H1 (cell line): ENCODE data around the gene LYSET. TPM values are rescaled to one million over a fixed set of nuclear protein-coding genes. Genes with fewer than 3 reads are reported as not detected.

Experiments used
- CTCF ChIA-PET: fragments of 300-600 bp; sonication (Branson Sonifier 250); formaldehyde crosslinking; loops from one replicate; lab custom pipeline; 2021; ENCODE audit not compliant: partially characterized antibody; lab: Charles Lee
- POLR2A ChIA-PET: fragments of 300-600 bp; sonication (Branson Sonifier 250); formaldehyde crosslinking; loops from one replicate; lab custom pipeline; 2021; ENCODE audit warnings: inconsistent platforms; ENCODE audit not compliant: partially characterized antibody; lab: Charles Lee
- DNase-seq, 2 experiments: peaks; one replicate each; pipeline versions ENCODE4 v3.0.0 to v3.0.0-alpha.2; 2010 to 2022; ENCODE audit warnings: low spot score in 2 of 2, low read depth in 1 of 2, mixed read lengths in 1 of 2
- FAIRE-seq: peaks from 2 replicates; lab custom pipeline; 2011; peaks lifted over from hg19 to GRCh38; lab: Jason Lieb, UNC
- H2AFZ ChIP-seq: 2 replicates; pipeline ENCODE4 v1.8.1; 2012; ENCODE audit warnings: low read length, inconsistent platforms
- H2AK5ac ChIP-seq: 2 replicates; pipeline ENCODE4 v1.6.1; 2013; ENCODE audit warnings: low read depth, low read length
- H2BK120ac ChIP-seq: replicated peaks from 2 replicates; pipeline ENCODE3; 2013; ENCODE audit warnings: low read depth, low read length, inconsistent platforms
- H2BK12ac ChIP-seq: 2 replicates; pipeline ENCODE4 v1.6.1; 2013; ENCODE audit warnings: low read depth, low read length
- H2BK15ac ChIP-seq: 2 replicates; pipeline ENCODE4 v1.6.1; 2013; ENCODE audit warnings: low read length
- H2BK20ac ChIP-seq: 2 replicates; pipeline ENCODE4 v1.6.1; 2013; ENCODE audit warnings: low read length
- H2BK5ac ChIP-seq: 2 replicates; pipeline ENCODE4 v1.6.1; 2013; ENCODE audit warnings: low read depth, low read length
- H3K14ac ChIP-seq: 2 replicates; pipeline ENCODE4 v1.6.1; 2013; ENCODE audit warnings: inconsistent platforms; ENCODE audit not compliant: insufficient read length
- H3K18ac ChIP-seq: 2 replicates; pipeline ENCODE4 v1.6.1; 2013; ENCODE audit warnings: low read length; ENCODE audit errors: extremely low read depth
- H3K23ac ChIP-seq: 2 replicates; pipeline ENCODE4 v1.6.1; 2013; ENCODE audit warnings: inconsistent platforms; ENCODE audit not compliant: insufficient read length
- H3K23me2 ChIP-seq: 2 replicates; pipeline ENCODE4 v1.6.1; 2013; ENCODE audit warnings: low read depth, low read length
- H3K27ac ChIP-seq: 2 replicates; pipeline ENCODE4 v1.6.1; 2011; ENCODE audit warnings: low read depth, low read length, inconsistent platforms
- H3K27me3 ChIP-seq, 4 experiments: replicated peaks in 1 of 4; 1 replicate in 1 of 4; 2 replicates in 3 of 4; pipeline versions ENCODE4 v1.6.1 to v1.8.1; 2011 to 2013; ENCODE audit warnings: low read length in 3 of 4, mild to moderate bottlenecking in 3 of 4, inconsistent platforms in 2 of 4, mixed read lengths in 2 of 4, moderate library complexity in 1 of 4; ENCODE audit not compliant: control insufficient read depth in 3 of 4, insufficient read depth in 3 of 4; ENCODE audit errors: extremely low read depth in 1 of 4
- H3K36me3 ChIP-seq, 4 experiments: 2 replicates each; pipeline versions ENCODE4 v1.6.1 to v1.8.1; 2011 to 2013; ENCODE audit warnings: mild to moderate bottlenecking in 4 of 4, low read length in 3 of 4, moderate library complexity in 2 of 4, control low read depth in 1 of 4, inconsistent platforms in 1 of 4; ENCODE audit not compliant: insufficient read depth in 4 of 4, control insufficient read depth in 2 of 4
- H3K4ac ChIP-seq: replicated peaks from 2 replicates; pipeline ENCODE3; 2013; ENCODE audit warnings: low read length, low read depth, mixed read lengths, inconsistent platforms; ENCODE audit not compliant: insufficient read length
- H3K4me1 ChIP-seq, 4 experiments: replicated peaks in 1 of 4; 1 replicate in 1 of 4; 2 replicates in 3 of 4; pipeline versions ENCODE4 v1.6.1 to v1.8.1; 2011 to 2013; ENCODE audit warnings: low read length in 3 of 4, inconsistent platforms in 2 of 4, mixed read lengths in 1 of 4; ENCODE audit not compliant: insufficient read depth in 4 of 4, control insufficient read depth in 3 of 4
- H3K4me2 ChIP-seq, 2 experiments: 2 replicates each; pipeline versions ENCODE4 v1.6.1 to v1.8.1; 2011 to 2013; ENCODE audit warnings: low read depth in 2 of 2, low read length in 2 of 2, control low read depth in 1 of 2, inconsistent platforms in 1 of 2, mild to moderate bottlenecking in 1 of 2; ENCODE audit not compliant: insufficient read depth in 1 of 2
- H3K4me3 ChIP-seq, 4 experiments: fragments of 200-600, 300-600 bp in 1 of 4; sonication (generic), shearing (Covaris generic), sonication (Bioruptor Twin) in 1 of 4; 2 replicates each; pipeline versions ENCODE4 v1.5.1 to v1.8.1; 2011 to 2016; ENCODE audit warnings: low read length in 4 of 4, low read depth in 3 of 4, control low read depth in 2 of 4, inconsistent platforms in 2 of 4, mild to moderate bottlenecking in 2 of 4, mixed read lengths in 1 of 4, moderate library complexity in 1 of 4; ENCODE audit not compliant: insufficient read depth in 2 of 4; ENCODE audit errors: extremely low read depth in 1 of 4
- H3K56ac ChIP-seq: replicated peaks from 2 replicates; pipeline ENCODE3; 2013; ENCODE audit warnings: low read depth, mild to moderate bottlenecking, mixed read lengths, low read length, inconsistent platforms; ENCODE audit not compliant: insufficient read length
- H3K79me1 ChIP-seq: 2 replicates; pipeline ENCODE4 v1.6.1; 2013; ENCODE audit warnings: low read depth, low read length, control low read depth
- H3K79me2 ChIP-seq, 2 experiments: 2 replicates each; pipeline versions ENCODE4 v1.6.1 to v1.8.1; 2012 to 2013; ENCODE audit warnings: low read length in 2 of 2, mild to moderate bottlenecking in 2 of 2, inconsistent platforms in 1 of 2; ENCODE audit not compliant: insufficient read depth in 2 of 2, control insufficient read depth in 1 of 2
- H3K9ac ChIP-seq, 4 experiments: replicated peaks in 1 of 4; 1 replicate in 1 of 4; 2 replicates in 3 of 4; pipeline versions ENCODE4 v1.6.1 to v1.8.1; 2011 to 2013; ENCODE audit warnings: low read depth in 3 of 4, low read length in 3 of 4, control low read depth in 2 of 4, mild to moderate bottlenecking in 2 of 4, moderate library complexity in 2 of 4, inconsistent platforms in 1 of 4; ENCODE audit errors: extremely low read depth in 1 of 4
- H3K9me3 ChIP-seq, 2 experiments: 2 replicates each; pipeline versions ENCODE4 v1.6.1 to v1.8.1; 2012 to 2013; ENCODE audit warnings: mild to moderate bottlenecking in 2 of 2, moderate library complexity in 2 of 2, control low read depth in 1 of 2, inconsistent platforms in 1 of 2, low read depth in 1 of 2, low read length in 1 of 2, mixed read lengths in 1 of 2; ENCODE audit not compliant: insufficient read depth in 2 of 2
- H4K20me1 ChIP-seq, 2 experiments: replicated peaks in 1 of 2; 2 replicates each; pipeline versions ENCODE3 to v1.8.1; 2011 to 2013; ENCODE audit warnings: inconsistent platforms in 2 of 2, low read length in 2 of 2, mild to moderate bottlenecking in 1 of 2; ENCODE audit not compliant: insufficient read depth in 2 of 2, control insufficient read depth in 1 of 2
- H4K5ac ChIP-seq: 2 replicates; pipeline ENCODE4 v1.6.1; 2013; ENCODE audit warnings: low read length, low read depth, mixed read lengths, inconsistent platforms; ENCODE audit not compliant: insufficient read length
- H4K8ac ChIP-seq: 2 replicates; pipeline ENCODE4 v1.8.0; 2013; ENCODE audit warnings: mild to moderate bottlenecking, moderate library complexity, low read length, inconsistent platforms; ENCODE audit not compliant: insufficient read depth; ENCODE audit errors: extremely low read depth
- H4K91ac ChIP-seq: replicated peaks from 2 replicates; pipeline ENCODE3; 2013; ENCODE audit warnings: low read length, mixed read lengths, inconsistent platforms; ENCODE audit not compliant: insufficient read length
- CTCF ChIP-seq, 3 experiments: IDR thresholded peaks; 1 replicate in 2 of 3; 2 replicates in 1 of 3; pipeline versions ENCODE4 v1.5.1 to v1.6.1; 2011; ENCODE audit warnings: low read length in 3 of 3, mild to moderate bottlenecking in 3 of 3, inconsistent platforms in 2 of 3, low read depth in 1 of 3, moderate library complexity in 1 of 3; ENCODE audit not compliant: insufficient read depth in 1 of 3; ENCODE audit errors: control extremely low read depth in 1 of 3
- E2F6 ChIP-seq: IDR thresholded peaks from 2 replicates; pipeline ENCODE4 v1.6.1; 2012; ENCODE audit warnings: inconsistent platforms
- EP300 ChIP-seq, 2 experiments: IDR thresholded peaks; 1 replicate in 1 of 2; 2 replicates in 1 of 2; pipeline ENCODE4 v1.6.1; 2011 to 2012; ENCODE audit warnings: low read depth in 2 of 2, low read length in 2 of 2, mild to moderate bottlenecking in 2 of 2, borderline replicate concordance in 1 of 2, inconsistent platforms in 1 of 2, moderate library complexity in 1 of 2
- EZH2 ChIP-seq: fragments of 200-600 bp; sonication (generic); IDR thresholded peaks from 2 replicates; pipeline ENCODE4 v1.7.1; 2012; ENCODE audit warnings: low read depth, mild to moderate bottlenecking, moderate library complexity, low read length, inconsistent platforms; ENCODE audit not compliant: severe bottlenecking
- HDAC2 ChIP-seq, 2 experiments: fragments of 300-600 bp in 1 of 2; sonication (generic) in 1 of 2; IDR thresholded peaks; 2 replicates each; pipeline ENCODE4 v1.6.1; 2011 to 2012; ENCODE audit warnings: low read depth in 2 of 2, low read length in 2 of 2, mild to moderate bottlenecking in 2 of 2, moderate library complexity in 2 of 2, borderline replicate concordance in 1 of 2, inconsistent platforms in 1 of 2
- JUND ChIP-seq: IDR thresholded peaks from 2 replicates; pipeline ENCODE4 v1.6.1; 2011; ENCODE audit warnings: mild to moderate bottlenecking, improper control_type of control experiment, low read length
- MAFK ChIP-seq: IDR thresholded peaks from 2 replicates; pipeline ENCODE4 v1.6.1; 2012; ENCODE audit warnings: low read depth, mild to moderate bottlenecking, improper control_type of control experiment, low read length
- RBBP5 ChIP-seq: IDR thresholded peaks from 2 replicates; pipeline ENCODE4 v1.7.1; 2012; ENCODE audit warnings: low read depth, mild to moderate bottlenecking, inconsistent platforms, low read length, moderate library complexity, borderline replicate concordance
- ZNF274 ChIP-seq: IDR thresholded peaks from 2 replicates; pipeline ENCODE4 v1.7.0; 2012; ENCODE audit warnings: low read length, borderline replicate concordance; ENCODE audit errors: extremely low read depth
- WGBS, 2 experiments: shearing (Covaris generic) in 1 of 2; methylation state at CpG; one replicate each; pipeline versions ENCODE4 v1.1.6 to v1.1.7; 2013 to 2015; ENCODE audit warnings: low lambda C conversion rate in 2 of 2, mixed read lengths in 2 of 2, inconsistent platforms in 1 of 2, low coverage in 1 of 2, missing lambda C conversion rate in 1 of 2; ENCODE audit not compliant: insufficient replicate concordance in 2 of 2, insufficient coverage in 1 of 2, insufficient read length in 1 of 2; ENCODE audit errors: extremely low coverage in 1 of 2, missing lambda C conversion rate in 1 of 2; 5-methylcytosine and 5-hydroxymethylcytosine counted together
- polyA plus RNA-seq, 7 experiments: library from polyadenylated mRNA; depleted of rRNA in 3 of 7; stranded (reverse) in 5 of 7; unstranded in 2 of 7; fragments of >200 nt in 5 of 7; fragments of 200-250 nt in 2 of 7; gene quantifications; 1 replicate in 5 of 7; 2 replicates in 1 of 7; 4 replicates in 1 of 7; pipeline versions ENCODE4 v1.2.1 to v1.2.3, GENCODE V29; 2011 to 2013; ENCODE audit warnings: missing spikeins in 2 of 7, mixed read lengths in 2 of 7
- total RNA-seq: library from RNA; stranded (reverse); fragmentation: NEBNext Ultra II Directional; extraction: Animal tissue kit (Norgen Biotek cat#: 25700); gene quantifications from 2 replicates; pipeline ENCODE4 v1.2.1, GENCODE V29; 2021

The LYSET gene
- total and polyA plus RNA-seq, 2 of the 8 experiments (the other 6 are each of a cell fraction or from before 2014, with no cell fraction given): 26.2 to 26.9 TPM

GRCh38 chr14:93153121-93153520, 32.0 kb upstream of the LYSET start:
- peaks cover 0 to 3% (median 0%) of the 10 kb centered on the region in 4 experiments; a peak in 1 of 7 replicates for H3K4me1 ChIP-seq
- no peak overlapping the region for H4K5ac ChIP-seq
- no peaks in the 10 kb centered on the region for H4K20me1 ChIP-seq
- H2BK12ac ChIP-seq: no peak overlapping the region
- H3K36me3 ChIP-seq: no peaks in the 10 kb centered on the region
- H2BK20ac ChIP-seq: no peak overlapping the region
- FAIRE-seq: no peak
- H2BK120ac ChIP-seq: no peak overlapping the region
- H3K18ac ChIP-seq: no peak overlapping the region
- H4K91ac ChIP-seq: no peak overlapping the region
- H3K27me3 ChIP-seq: no peaks in the 10 kb centered on the region; a peak in 1 of 7 replicates
- no peak overlapping the region for H3K4me3 ChIP-seq
- H4K8ac ChIP-seq: no peak overlapping the region
- H2AK5ac ChIP-seq: no peak overlapping the region
- no peaks in the 10 kb centered on the region for H3K23me2 ChIP-seq
- POLR2A ChIA-PET: no interaction called here
- no peaks in the 10 kb centered on the region for H3K79me2 ChIP-seq
- no peak overlapping the region for H2AFZ ChIP-seq
- H3K23ac ChIP-seq: no peak overlapping the region
- WGBS, 2 experiments: 87% methylated on average over 6 of the region's 7 CpGs; no CpG with 5 or more reads in 1 of the 2 experiments
- H3K4ac ChIP-seq: no peak overlapping the region
- H3K9me3 ChIP-seq: no peaks in the 10 kb centered on the region
- H2BK5ac ChIP-seq: no peak overlapping the region
- CTCF ChIA-PET: interaction anchor here (0.6 to 1.2 kb wide), 3 partner anchors 52 to 201 kb away, joined by 3 to 5 read pairs (median 3); no protein-coding TSS in a partner anchor
- H3K79me1 ChIP-seq: no peaks in the 10 kb centered on the region
- no peak overlapping the region for H3K4me2 ChIP-seq
- no peak overlapping the region for H2BK15ac ChIP-seq
- no peak overlapping the region for H3K56ac ChIP-seq
- H3K27ac ChIP-seq: no peak overlapping the region
- H3K9ac ChIP-seq: no peak overlapping the region
- no peak for DNase-seq
- no peak overlapping the region for H3K14ac ChIP-seq
- TF ChIP-seq RBBP5 (no peak), ZNF274 (no peak), EP300 (IDR thresholded peaks at IDR 0.05; ENCODE audit: borderline replicate concordance in 1 of 2, low read depth in 2 of 2, low read length in 2 of 2) (no peak), EZH2 (no peak), MAFK (no peak), E2F6 (no peak), JUND (no peak), CTCF (IDR thresholded peaks at IDR 0.05; ENCODE audit: control extremely low read depth in 1 of 3, insufficient read depth in 1 of 3, low read depth in 1 of 3, low read length in 3 of 3) (no peak), HDAC2 (IDR thresholded peaks at IDR 0.05; ENCODE audit: borderline replicate concordance in 1 of 2, low read depth in 2 of 2, low read length in 2 of 2) (no peak)
